Occipital lobe (tissue), 2 donors: ENCODE results near the gene CCT5. TPM values are rescaled to one million over a fixed set of nuclear protein-coding genes. Genes with fewer than 3 reads are reported as not detected.

Source experiments
- DNase-seq: peaks from one replicate; lab custom pipeline; 2025; lab: John Stamatoyannopoulos, UW
- total RNA-seq: library from RNA; depleted of rRNA; stranded (reverse); fragments of >200 nt; gene quantifications from one replicate; pipeline ENCODE4 v1.2.3, GENCODE V29; 2014

The CCT5 gene
- total RNA-seq, result 271 TPM

GRCh38 chr5:10249948-10250805 lies at the start of gene CCT5:
Gene CCT5 (plus strand): TSS chr5:10250280. CDS start chr5:10250341, 61 bp downstream.
- peak; percentile 85 for DNase-seq

GRCh38 chr5:10201223-10201868 lies 48.7 kb upstream of the CCT5 start:
- no peak for DNase-seq

- no peak for DNase-seq
These were observed 47.8 kb upstream of the CCT5 start for GRCh38 chr5:10202089-10202910.

GRCh38 chr5:10209004-10209403 lies 41.1 kb upstream of the CCT5 start:
- no peak for DNase-seq

GRCh38 chr5:10213316-10213715 lies 36.8 kb upstream of the CCT5 start:
- DNase-seq, result no peak

- DNase-seq, result no peak
These were observed 36.0 kb upstream of the CCT5 start for GRCh38 chr5:10214041-10214440.

- no peak for DNase-seq
These were observed 34.7 kb upstream of the CCT5 start for GRCh38 chr5:10215366-10215765.

GRCh38 chr5:10216107-10216506 lies 34.0 kb upstream of the CCT5 start:
- DNase-seq, result no peak

GRCh38 chr5:10218658-10219057 lies 31.4 kb upstream of the CCT5 start:
- DNase-seq, result no peak

- no peak for DNase-seq
These were observed 31.0 kb upstream of the CCT5 start for GRCh38 chr5:10219068-10219467.

- no peak for DNase-seq
These were observed 29.8 kb upstream of the CCT5 start for GRCh38 chr5:10220248-10220647.

- no peak for DNase-seq
These were observed 27.8 kb upstream of the CCT5 start for GRCh38 chr5:10222326-10222725.

GRCh38 chr5:10227379-10227778 lies 22.7 kb upstream of the CCT5 start:
- DNase-seq, result no peak

GRCh38 chr5:10228288-10228687 lies 21.8 kb upstream of the CCT5 start:
- DNase-seq, result no peak

- no peak for DNase-seq
These were observed 20.6 kb upstream of the CCT5 start for GRCh38 chr5:10229306-10230048.

GRCh38 chr5:10232386-10232785 lies 17.7 kb upstream of the CCT5 start:
- no peak for DNase-seq

GRCh38 chr5:10233011-10233410 lies 17.1 kb upstream of the CCT5 start:
- DNase-seq, result no peak

- no peak for DNase-seq
These were observed 16.6 kb upstream of the CCT5 start for GRCh38 chr5:10233505-10233904.

- DNase-seq, result no peak
These were observed 14.7 kb upstream of the CCT5 start for GRCh38 chr5:10235350-10235749.

GRCh38 chr5:10243660-10244240 lies 6.3 kb upstream of the CCT5 start:
- no peak for DNase-seq

- no peak for DNase-seq
These were observed 5.6 kb upstream of the CCT5 start for GRCh38 chr5:10244342-10244944.
